ENCODE measurements around the gene NLN.
"Not testable (repeated sequence)": the region's sequence is repeated elsewhere in the genome, so short reads cannot be mapped to it uniquely, and the experiment has no call there.

The NLN gene

GRCh38 chr5:65844763-65845162 is 122.8 kb downstream of the NLN start:
- not testable (repeated sequence) for H2BK5ac ChIP-seq (ENCODE audit: low read depth, low read length, poor library complexity, severe bottlenecking); H3K27me3 ChIP-seq (ENCODE audit: control insufficient read depth in 1 of 2, insufficient read depth in 1 of 2, low read length in 2 of 2); H3K23ac ChIP-seq (ENCODE audit: low read length in 2 of 2); H2BK15ac ChIP-seq (ENCODE audit: low read depth, poor library complexity, severe bottlenecking); H4K8ac ChIP-seq (ENCODE audit: low read length); H3K9me3 ChIP-seq (ENCODE audit: control insufficient read depth, low read length); DNase-seq; H3K14ac ChIP-seq (ENCODE audit: low read length in 2 of 2); H3K79me1 ChIP-seq (replicated peaks; ENCODE audit: low read length, poor library complexity, severe bottlenecking); H3K18ac ChIP-seq (ENCODE audit: low read depth in 1 of 2, low read length in 2 of 2); H3K4me3 ChIP-seq (ENCODE audit: insufficient read depth in 1 of 2, low read depth in 1 of 2, low read length in 2 of 2); H2AK5ac ChIP-seq (ENCODE audit: low read length, severe bottlenecking); H2BK120ac ChIP-seq (ENCODE audit: low read depth, low read length); H2AFZ ChIP-seq (ENCODE audit: low read depth, low read length); H2BK12ac ChIP-seq (ENCODE audit: low read length in 2 of 2); H3K4ac ChIP-seq (ENCODE audit: low read depth in 1 of 2, low read length in 2 of 2); H3K36me3 ChIP-seq (ENCODE audit: control insufficient read depth in 1 of 2, insufficient read depth in 2 of 2, low read depth in 1 of 2, low read length in 2 of 2); H3K27ac ChIP-seq (ENCODE audit: low read length, poor library complexity, severe bottlenecking); H3K4me1 ChIP-seq (ENCODE audit: control insufficient read depth, insufficient read depth, low read depth, low read length); H4K91ac ChIP-seq (ENCODE audit: low read length); H3K9ac ChIP-seq (ENCODE audit: low read length); H3K4me2 ChIP-seq (ENCODE audit: low read length, poor library complexity, severe bottlenecking)
- 79% methylated on average over 2 of the region's 4 CpGs for WGBS

- H3K79me1 ChIP-seq (replicated peaks; ENCODE audit: low read length, poor library complexity, severe bottlenecking) = no peaks in the 10 kb centered on the region
- no peak overlapping the region for H3K4me2 ChIP-seq (ENCODE audit: low read length, poor library complexity, severe bottlenecking)
- no peaks in the 10 kb centered on the region for H3K36me3 ChIP-seq (ENCODE audit: control insufficient read depth in 1 of 2, insufficient read depth in 2 of 2, low read depth in 1 of 2, low read length in 2 of 2)
- H2BK12ac ChIP-seq (ENCODE audit: low read length in 2 of 2) = no peak overlapping the region
- no peaks in the 10 kb centered on the region for H3K27me3 ChIP-seq (ENCODE audit: control insufficient read depth in 1 of 2, insufficient read depth in 1 of 2, low read length in 2 of 2)
- no peak overlapping the region for H2AK5ac ChIP-seq (ENCODE audit: low read length, severe bottlenecking)
- no peaks in the 10 kb centered on the region for H3K9me3 ChIP-seq (ENCODE audit: control insufficient read depth, low read length)
- no peak overlapping the region for H2BK15ac ChIP-seq (ENCODE audit: low read depth, poor library complexity, severe bottlenecking)
- H3K18ac ChIP-seq (ENCODE audit: low read depth in 1 of 2, low read length in 2 of 2) = no peak overlapping the region
- H2BK120ac ChIP-seq (ENCODE audit: low read depth, low read length) = no peak overlapping the region
- no peak overlapping the region for H3K4ac ChIP-seq (ENCODE audit: low read depth in 1 of 2, low read length in 2 of 2)
- no peak overlapping the region for H3K14ac ChIP-seq (ENCODE audit: low read length in 2 of 2)
- no peak overlapping the region for H3K27ac ChIP-seq (ENCODE audit: low read length, poor library complexity, severe bottlenecking)
- H3K23ac ChIP-seq (ENCODE audit: low read length in 2 of 2) = no peak overlapping the region
- no peak overlapping the region for H4K8ac ChIP-seq (ENCODE audit: low read length)
- no peaks in the 10 kb centered on the region for H3K4me1 ChIP-seq (ENCODE audit: control insufficient read depth, insufficient read depth, low read depth, low read length)
- no peak overlapping the region for H3K4me3 ChIP-seq (ENCODE audit: insufficient read depth in 1 of 2, low read depth in 1 of 2, low read length in 2 of 2)
- no peak for DNase-seq
- no peak overlapping the region for H2AFZ ChIP-seq (ENCODE audit: low read depth, low read length)
- no peak overlapping the region for H4K91ac ChIP-seq (ENCODE audit: low read length)
- WGBS = 53% methylated on average over 1 of the region's 1 CpG
- no peak overlapping the region for H3K9ac ChIP-seq (ENCODE audit: low read length)
- no peak overlapping the region for H2BK5ac ChIP-seq (ENCODE audit: low read depth, low read length, poor library complexity, severe bottlenecking)
Measured at GRCh38 chr5:65846101-65846500, 124.1 kb downstream of the NLN start.

- WGBS = 89% methylated on average over 3 of the region's 5 CpGs
- not testable (repeated sequence) for H3K9ac ChIP-seq (ENCODE audit: low read length); H2AK5ac ChIP-seq (ENCODE audit: low read length, severe bottlenecking); H3K9me3 ChIP-seq (ENCODE audit: control insufficient read depth, low read length); H2BK120ac ChIP-seq (ENCODE audit: low read depth, low read length); H3K14ac ChIP-seq (ENCODE audit: low read length in 2 of 2); H3K27me3 ChIP-seq (ENCODE audit: control insufficient read depth in 1 of 2, insufficient read depth in 1 of 2, low read length in 2 of 2); H3K4me1 ChIP-seq (ENCODE audit: control insufficient read depth, insufficient read depth, low read depth, low read length); DNase-seq; H4K91ac ChIP-seq (ENCODE audit: low read length); H3K79me1 ChIP-seq (replicated peaks; ENCODE audit: low read length, poor library complexity, severe bottlenecking); H3K4me3 ChIP-seq (ENCODE audit: insufficient read depth in 1 of 2, low read depth in 1 of 2, low read length in 2 of 2); H3K36me3 ChIP-seq (ENCODE audit: control insufficient read depth in 1 of 2, insufficient read depth in 2 of 2, low read depth in 1 of 2, low read length in 2 of 2); H2AFZ ChIP-seq (ENCODE audit: low read depth, low read length); H3K27ac ChIP-seq (ENCODE audit: low read length, poor library complexity, severe bottlenecking); H2BK5ac ChIP-seq (ENCODE audit: low read depth, low read length, poor library complexity, severe bottlenecking); H3K18ac ChIP-seq (ENCODE audit: low read depth in 1 of 2, low read length in 2 of 2); H3K4ac ChIP-seq (ENCODE audit: low read depth in 1 of 2, low read length in 2 of 2); H2BK15ac ChIP-seq (ENCODE audit: low read depth, poor library complexity, severe bottlenecking); H4K8ac ChIP-seq (ENCODE audit: low read length); H2BK12ac ChIP-seq (ENCODE audit: low read length in 2 of 2); H3K4me2 ChIP-seq (ENCODE audit: low read length, poor library complexity, severe bottlenecking); H3K23ac ChIP-seq (ENCODE audit: low read length in 2 of 2)
Measured at GRCh38 chr5:65847019-65847418, 125.0 kb downstream of the NLN start.

- not testable (repeated sequence) for H2AK5ac ChIP-seq (ENCODE audit: low read length, severe bottlenecking); H3K79me1 ChIP-seq (replicated peaks; ENCODE audit: low read length, poor library complexity, severe bottlenecking); H2AFZ ChIP-seq (ENCODE audit: low read depth, low read length); H3K4me2 ChIP-seq (ENCODE audit: low read length, poor library complexity, severe bottlenecking); H4K91ac ChIP-seq (ENCODE audit: low read length); H2BK12ac ChIP-seq (ENCODE audit: low read length in 2 of 2); H3K9me3 ChIP-seq (ENCODE audit: control insufficient read depth, low read length); H3K27me3 ChIP-seq (ENCODE audit: control insufficient read depth in 1 of 2, insufficient read depth in 1 of 2, low read length in 2 of 2); H3K27ac ChIP-seq (ENCODE audit: low read length, poor library complexity, severe bottlenecking); H3K23ac ChIP-seq (ENCODE audit: low read length in 2 of 2); DNase-seq; H3K4me1 ChIP-seq (ENCODE audit: control insufficient read depth, insufficient read depth, low read depth, low read length); H3K9ac ChIP-seq (ENCODE audit: low read length); H2BK120ac ChIP-seq (ENCODE audit: low read depth, low read length); H2BK5ac ChIP-seq (ENCODE audit: low read depth, low read length, poor library complexity, severe bottlenecking); H3K4ac ChIP-seq (ENCODE audit: low read depth in 1 of 2, low read length in 2 of 2); H4K8ac ChIP-seq (ENCODE audit: low read length); H3K14ac ChIP-seq (ENCODE audit: low read length in 2 of 2); H3K4me3 ChIP-seq (ENCODE audit: insufficient read depth in 1 of 2, low read depth in 1 of 2, low read length in 2 of 2); H2BK15ac ChIP-seq (ENCODE audit: low read depth, poor library complexity, severe bottlenecking); H3K18ac ChIP-seq (ENCODE audit: low read depth in 1 of 2, low read length in 2 of 2); H3K36me3 ChIP-seq (ENCODE audit: control insufficient read depth in 1 of 2, insufficient read depth in 2 of 2, low read depth in 1 of 2, low read length in 2 of 2)
- WGBS = no CpG with 5 or more reads among the region's 1 CpG
Measured at GRCh38 chr5:65849918-65850317, 127.9 kb downstream of the NLN start.
